ENCODE data around the gene ACSM3.

Gene ACSM3

GRCh38 chr16:20806168-20807050 lies 42.6 kb downstream of the ACSM3 start, which contains the start of the genes ERI2 and REXO5:
ERI2 (minus strand) TSS chr16:20806472; CDS start chr16:20806430, 42 bp downstream.
REXO5 (plus strand) TSS chr16:20806527; CDS start chr16:20806954, 427 bp downstream.
- peak; percentile 90 to 94 for DNase-seq
- no peaks in the 10 kb centered on the region for H3K27me3 ChIP-seq
- no peaks in the 10 kb centered on the region for H3K9me3 ChIP-seq
- H3K36me3 ChIP-seq = peaks cover 0 to 6% (median 0%) of the 10 kb centered on the region in 3 donors
- H3K4me1 ChIP-seq = peaks cover 0 to 19% (median 8%) of the 10 kb centered on the region in 4 donors
- peak within 1 kb of the TSS; percentile 80 to 88 for H3K27ac ChIP-seq
- H3K4me3 ChIP-seq = peak within 1 kb of the TSS; percentile 66 to 68
- intact Hi-C loops (cut with DNase I; ENCODE audit: low total_unique reads) = no loop called here
- TF ChIP-seq, protein P1, sequence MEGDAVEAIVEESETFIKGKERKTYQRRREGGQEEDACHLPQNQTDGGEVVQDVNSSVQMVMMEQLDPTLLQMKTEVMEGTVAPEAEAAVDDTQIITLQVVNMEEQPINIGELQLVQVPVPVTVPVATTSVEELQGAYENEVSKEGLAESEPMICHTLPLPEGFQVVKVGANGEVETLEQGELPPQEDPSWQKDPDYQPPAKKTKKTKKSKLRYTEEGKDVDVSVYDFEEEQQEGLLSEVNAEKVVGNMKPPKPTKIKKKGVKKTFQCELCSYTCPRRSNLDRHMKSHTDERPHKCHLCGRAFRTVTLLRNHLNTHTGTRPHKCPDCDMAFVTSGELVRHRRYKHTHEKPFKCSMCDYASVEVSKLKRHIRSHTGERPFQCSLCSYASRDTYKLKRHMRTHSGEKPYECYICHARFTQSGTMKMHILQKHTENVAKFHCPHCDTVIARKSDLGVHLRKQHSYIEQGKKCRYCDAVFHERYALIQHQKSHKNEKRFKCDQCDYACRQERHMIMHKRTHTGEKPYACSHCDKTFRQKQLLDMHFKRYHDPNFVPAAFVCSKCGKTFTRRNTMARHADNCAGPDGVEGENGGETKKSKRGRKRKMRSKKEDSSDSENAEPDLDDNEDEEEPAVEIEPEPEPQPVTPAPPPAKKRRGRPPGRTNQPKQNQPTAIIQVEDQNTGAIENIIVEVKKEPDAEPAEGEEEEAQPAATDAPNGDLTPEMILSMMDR (IDR thresholded peaks at IDR 0.05) = peak; percentile 30 to 44

GRCh38 chr16:20807862-20808261 lies 44.0 kb downstream of the ACSM3 start:
- intact Hi-C loops (cut with DNase I; ENCODE audit: low total_unique reads) = no loop called here
- H3K36me3 ChIP-seq = no peaks in the 10 kb centered on the region
- H3K4me1 ChIP-seq = peaks cover 0 to 19% (median 8%) of the 10 kb centered on the region in 4 donors
- no peak overlapping the region for H3K27ac ChIP-seq
- H3K9me3 ChIP-seq = no peaks in the 10 kb centered on the region
- H3K4me3 ChIP-seq = no peak overlapping the region
- TF ChIP-seq, protein P1 (IDR thresholded peaks at IDR 0.05) = no peak
- no peaks in the 10 kb centered on the region for H3K27me3 ChIP-seq
- no peak for DNase-seq

GRCh38 chr16:20811889-20812439 lies 48.1 kb downstream of the ACSM3 start:
- H3K4me1 ChIP-seq = peaks cover 0 to 9% (median 2%) of the 10 kb centered on the region in 4 donors
- peaks cover 0 to 5% (median 0%) of the 10 kb centered on the region in 3 donors for H3K36me3 ChIP-seq
- no peaks in the 10 kb centered on the region for H3K9me3 ChIP-seq
- no peak for DNase-seq
- intact Hi-C loops (cut with DNase I; ENCODE audit: low total_unique reads) = no loop called here
- TF ChIP-seq, protein P1 (IDR thresholded peaks at IDR 0.05) = no peak
- H3K27me3 ChIP-seq = no peaks in the 10 kb centered on the region
- no peak overlapping the region for H3K27ac ChIP-seq
- H3K4me3 ChIP-seq = no peak overlapping the region

DNA sequence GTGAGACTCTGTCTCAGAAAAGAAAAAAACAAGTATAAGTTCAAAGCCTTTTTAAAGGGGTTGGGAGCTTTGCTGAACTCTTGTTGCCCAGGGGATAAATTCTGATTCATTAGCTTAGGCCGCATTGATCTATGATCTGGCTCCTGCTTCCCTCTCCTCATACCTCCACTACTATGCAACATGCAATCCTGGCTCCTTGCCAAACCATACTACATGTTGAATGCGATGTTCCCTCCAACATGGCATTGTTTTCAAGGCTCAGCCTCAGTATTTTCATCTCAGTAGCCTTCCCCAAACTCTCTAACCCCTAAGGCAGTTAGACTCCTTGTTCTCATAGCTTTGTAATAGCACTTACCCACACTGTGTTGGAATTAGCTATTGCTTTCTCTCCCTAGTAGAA lies 48.7 kb downstream of the ACSM3 start:
- H3K27me3 ChIP-seq = no peaks in the 10 kb centered on the region
- no peak overlapping the region for H3K27ac ChIP-seq
- intact Hi-C loops (cut with DNase I; ENCODE audit: low total_unique reads) = no loop called here
- H3K4me3 ChIP-seq = no peak overlapping the region
- DNase-seq = no peak
- H3K36me3 ChIP-seq = peaks cover 0 to 5% (median 0%) of the 10 kb centered on the region in 3 donors
- TF ChIP-seq, protein P1 (IDR thresholded peaks at IDR 0.05) = no peak
- H3K9me3 ChIP-seq = no peaks in the 10 kb centered on the region
- peaks cover 0 to 4% (median 0%) of the 10 kb centered on the region in 4 donors for H3K4me1 ChIP-seq

- no peak overlapping the region for H3K4me3 ChIP-seq
- H3K27me3 ChIP-seq = no peaks in the 10 kb centered on the region
- TF ChIP-seq, protein P1 (IDR thresholded peaks at IDR 0.05) = no peak
- DNase-seq = no peak
- no peak overlapping the region for H3K27ac ChIP-seq
- peaks cover 0 to 5% (median 0%) of the 10 kb centered on the region in 3 donors for H3K36me3 ChIP-seq
- intact Hi-C loops (cut with DNase I; ENCODE audit: low total_unique reads) = no loop called here
- H3K4me1 ChIP-seq = no peaks in the 10 kb centered on the region
- H3K9me3 ChIP-seq = no peaks in the 10 kb centered on the region
These were observed 51.0 kb downstream of the ACSM3 start for GRCh38 chr16:20814784-20815183.

Measured in tibial artery (tissue), 4 donors.